ENCODE data around the gene ATXN7L1.

The ATXN7L1 gene

GRCh38 chr7:105585850-105586500 is 290.4 kb downstream of the ATXN7L1 start:
- TF ChIP-seq REST (IDR thresholded peaks at IDR 0.05; ENCODE audit: low read depth) (no peak), NFIC (IDR thresholded peaks at IDR 0.05) (no peak), CEBPB (IDR thresholded peaks at IDR 0.05) (no peak), TAF1 (IDR thresholded peaks at IDR 0.05; ENCODE audit: low read depth) (no peak), EGR1 (IDR thresholded peaks at IDR 0.05) (no peak), RAD21 (IDR thresholded peaks at IDR 0.05; ENCODE audit: low read depth) (no peak), CREB1 (IDR thresholded peaks at IDR 0.05; ENCODE audit: low read depth) (no peak), FOXM1 (IDR thresholded peaks at IDR 0.05; ENCODE audit: borderline replicate concordance, low read depth) (no peak), MAX (IDR thresholded peaks at IDR 0.05) (no peak), TCF12 (IDR thresholded peaks at IDR 0.05; ENCODE audit: low read depth) (no peak), YY1 (IDR thresholded peaks at IDR 0.05; ENCODE audit: low read depth) (no peak)

- no peak for TF ChIP-seq TEAD4 (IDR thresholded peaks at IDR 0.05)
- TF ChIP-seq USF1 (IDR thresholded peaks at IDR 0.05): no peak
- no peak for TF ChIP-seq EP300 (IDR thresholded peaks at IDR 0.05; ENCODE audit: borderline replicate concordance)
- no peak for TF ChIP-seq TAF1 (IDR thresholded peaks at IDR 0.05; ENCODE audit: low read depth)
- TF ChIP-seq NFIC (IDR thresholded peaks at IDR 0.05): no peak
- no peak for TF ChIP-seq CEBPB (IDR thresholded peaks at IDR 0.05)
- no peak for TF ChIP-seq RAD21 (IDR thresholded peaks at IDR 0.05; ENCODE audit: low read depth)
- TF ChIP-seq YY1 (IDR thresholded peaks at IDR 0.05; ENCODE audit: low read depth): no peak
- TF ChIP-seq FOXM1 (IDR thresholded peaks at IDR 0.05; ENCODE audit: borderline replicate concordance, low read depth): no peak
- no peak for TF ChIP-seq REST (IDR thresholded peaks at IDR 0.05; ENCODE audit: low read depth)
Measured at GRCh38 chr7:105584165-105584564, 292.2 kb downstream of the ATXN7L1 start.

GRCh38 chr7:105583061-105583460 is 293.3 kb downstream of the ATXN7L1 start:
- TF ChIP-seq TAF1 (IDR thresholded peaks at IDR 0.05; ENCODE audit: low read depth) (no peak), EGR1 (IDR thresholded peaks at IDR 0.05) (no peak), YY1 (IDR thresholded peaks at IDR 0.05; ENCODE audit: low read depth) (no peak), NFIC (IDR thresholded peaks at IDR 0.05) (no peak), USF1 (IDR thresholded peaks at IDR 0.05) (no peak), EP300 (IDR thresholded peaks at IDR 0.05; ENCODE audit: borderline replicate concordance) (no peak), CREB1 (IDR thresholded peaks at IDR 0.05; ENCODE audit: low read depth) (no peak), ZBTB7A (IDR thresholded peaks at IDR 0.05; ENCODE audit: low read depth) (no peak), TEAD4 (IDR thresholded peaks at IDR 0.05) (no peak), TCF12 (IDR thresholded peaks at IDR 0.05; ENCODE audit: low read depth) (no peak), RAD21 (IDR thresholded peaks at IDR 0.05; ENCODE audit: low read depth) (no peak), MAX (IDR thresholded peaks at IDR 0.05) (no peak), REST (IDR thresholded peaks at IDR 0.05; ENCODE audit: low read depth) (no peak)

GRCh38 chr7:105581066-105581811 is 295.2 kb downstream of the ATXN7L1 start, which contains the start of gene EFCAB10:
EFCAB10 (minus strand) TSS chr7:105581493; CDS start chr7:105581463, 30 bp downstream.
- TF ChIP-seq EGR1 (IDR thresholded peaks at IDR 0.05): no peak
- no peak for TF ChIP-seq CEBPB (IDR thresholded peaks at IDR 0.05)
- no peak for TF ChIP-seq MAX (IDR thresholded peaks at IDR 0.05)
- no peak for TF ChIP-seq EP300 (IDR thresholded peaks at IDR 0.05; ENCODE audit: borderline replicate concordance)
- TF ChIP-seq REST (IDR thresholded peaks at IDR 0.05; ENCODE audit: low read depth): no peak
- no peak for TF ChIP-seq YY1 (IDR thresholded peaks at IDR 0.05; ENCODE audit: low read depth)
- no peak for TF ChIP-seq TCF12 (IDR thresholded peaks at IDR 0.05; ENCODE audit: low read depth)
- no peak for TF ChIP-seq RAD21 (IDR thresholded peaks at IDR 0.05; ENCODE audit: low read depth)
- TF ChIP-seq CREB1 (IDR thresholded peaks at IDR 0.05; ENCODE audit: low read depth): no peak
- no peak for TF ChIP-seq TEAD4 (IDR thresholded peaks at IDR 0.05)
- no peak for TF ChIP-seq TAF1 (IDR thresholded peaks at IDR 0.05; ENCODE audit: low read depth)
- no peak for TF ChIP-seq ZBTB7A (IDR thresholded peaks at IDR 0.05; ENCODE audit: low read depth)
- TF ChIP-seq NFIC (IDR thresholded peaks at IDR 0.05): no peak
- no peak for TF ChIP-seq FOXM1 (IDR thresholded peaks at IDR 0.05; ENCODE audit: borderline replicate concordance, low read depth)
- no peak for TF ChIP-seq USF1 (IDR thresholded peaks at IDR 0.05)

Data from Ishikawa (cell line).